ENCODE data around the gene CFAP61.
"Not testable (repeated sequence)": the region's sequence is repeated elsewhere in the genome, so short reads cannot be mapped to it uniquely, and the experiment has no call there.

Gene CFAP61

GRCh38 chr20:20237093-20237959 lies 185.0 kb downstream of the CFAP61 start:
- DNase-seq = no peak

- no peak for DNase-seq
Measured at GRCh38 chr20:20241976-20242375, 189.6 kb downstream of the CFAP61 start.

GRCh38 chr20:20244384-20244783 lies 192.1 kb downstream of the CFAP61 start:
- DNase-seq = not testable (repeated sequence)

GRCh38 chr20:20246996-20247633 lies 194.8 kb downstream of the CFAP61 start:
- no peak for DNase-seq

- no peak for DNase-seq
Measured at GRCh38 chr20:20248620-20249200, 196.4 kb downstream of the CFAP61 start.

GRCh38 chr20:20251317-20251716 lies 199.0 kb downstream of the CFAP61 start:
- no peak for DNase-seq

GRCh38 chr20:20251836-20252235 lies 199.5 kb downstream of the CFAP61 start:
- no peak for DNase-seq

GRCh38 chr20:20253039-20253743 lies 200.9 kb downstream of the CFAP61 start:
- DNase-seq = no peak

GRCh38 chr20:20253744-20254330 lies 201.5 kb downstream of the CFAP61 start:
- no peak for DNase-seq

- DNase-seq = peak; percentile 37
Measured at GRCh38 chr20:20255099-20255498, 202.8 kb downstream of the CFAP61 start.

- DNase-seq = peak; percentile 80
Measured at GRCh38 chr20:20259533-20259932, 207.2 kb downstream of the CFAP61 start.

GRCh38 chr20:20261159-20261558 lies 208.8 kb downstream of the CFAP61 start:
- peak; percentile 49 for DNase-seq

GRCh38 chr20:20265210-20265609 lies 212.9 kb downstream of the CFAP61 start:
- DNase-seq = no peak

GRCh38 chr20:20266552-20266951 lies 214.2 kb downstream of the CFAP61 start:
- no peak for DNase-seq

GRCh38 chr20:20267685-20268370 lies 215.5 kb downstream of the CFAP61 start:
- DNase-seq = no peak

GRCh38 chr20:20271271-20271670 lies 218.9 kb downstream of the CFAP61 start:
- DNase-seq = no peak

GRCh38 chr20:20272686-20273085 lies 220.4 kb downstream of the CFAP61 start:
- DNase-seq = no peak

- DNase-seq = no peak
Measured at GRCh38 chr20:20273286-20273685, 221.0 kb downstream of the CFAP61 start.

GRCh38 chr20:20274821-20275220 lies 222.5 kb downstream of the CFAP61 start:
- DNase-seq = no peak

GRCh38 chr20:20275636-20276035 lies 223.3 kb downstream of the CFAP61 start:
- no peak for DNase-seq

GRCh38 chr20:20276811-20277530 lies 224.6 kb downstream of the CFAP61 start:
- DNase-seq = no peak
